ENCODE data around the gene MCM3AP.

GRCh38 chr21:46294647-46295176 is 9.3 kb upstream of the MCM3AP start:
- no peak for TF ChIP-seq FOXM1 (IDR thresholded peaks at IDR 0.05; ENCODE audit: borderline replicate concordance)
- no peak for TF ChIP-seq ELF4 (IDR thresholded peaks at IDR 0.05)
- TF ChIP-seq TARDBP (IDR thresholded peaks at IDR 0.05): no peak
- TF ChIP-seq ZNF384 (IDR thresholded peaks at IDR 0.05): no peak
- no peak for TF ChIP-seq L3MBTL2 (conservative IDR thresholded peaks at IDR 0.05)
- no peak for TF ChIP-seq CTBP1 (IDR thresholded peaks at IDR 0.05; ENCODE audit: borderline replicate concordance)
